Measurements from ENCODE around the gene FALEC. TPM values are rescaled to one million over a fixed set of nuclear protein-coding genes. Genes with fewer than 3 reads are reported as not detected.

FALEC gene
- total and polyA plus RNA-seq, 2 experiments from 2014 or later = 1.7 TPM; not detected in 1

- TF ChIP-seq REST (IDR thresholded peaks at IDR 0.05; ENCODE audit: unreplicated experiment) (no peak), CTCF (conservative IDR thresholded peaks at IDR 0.05; ENCODE audit: low read depth in 2 of 2) (no peak), STAT1 (IDR thresholded peaks at IDR 0.05; ENCODE audit: unreplicated experiment) (no peak), NANOG (IDR thresholded peaks at IDR 0.05; ENCODE audit: borderline replicate concordance) (no peak), CREB1 (CRISPR knock-in tag; IDR thresholded peaks at IDR 0.05; ENCODE audit: low read depth) (no peak)
Observed at GRCh38 chr1:150473659-150474058, 41.9 kb upstream of the FALEC start (continued).

GRCh38 chr1:150474869-150475268 lies 40.7 kb upstream of the FALEC start:
- peaks cover 12% of the 10 kb centered on the region; the same call in 1 of the 2 replicates for H3K36me3 ChIP-seq (ENCODE audit: insufficient read depth)
- Mint-ChIP-seq H3K27ac (no peak overlapping the region), H3K27me3 (ENCODE audit: insufficient read depth, low read depth, poor library complexity) (peaks cover 18% of the 10 kb centered on the region), H3K36me3 (ENCODE audit: low read depth) (peaks cover 34% of the 10 kb centered on the region), H3K4me3 (no peak overlapping the region), H3K4me1 (peaks cover 21% of the 10 kb centered on the region), H3K9me3 (no peaks in the 10 kb centered on the region)
- DNase-seq (ENCODE audit: low spot score) (no peak), ATAC-seq (no peak)
- no peaks in the 10 kb centered on the region for H3K79me2 ChIP-seq (replicated peaks; ENCODE audit: insufficient read depth)
- H3K4me2 ChIP-seq = no peak overlapping the region
- H3K27me3 ChIP-seq (ENCODE audit: insufficient read depth) = no peaks in the 10 kb centered on the region
- H3K9me2 ChIP-seq (ENCODE audit: insufficient read depth) = no peaks in the 10 kb centered on the region
- no peaks in the 10 kb centered on the region; the same call in 1 of the 2 replicates for H4K20me1 ChIP-seq (replicated peaks; ENCODE audit: insufficient read depth)
- H3K27ac ChIP-seq (ENCODE audit: low read depth) = no peak overlapping the region
- H3K4me1 ChIP-seq (ENCODE audit: insufficient read depth) = 0 out of 2 replicates have a peak, but pooled peaks cover 4% of the 10 kb centered on the region
- peaks cover 4% of the 10 kb centered on the region; the same call in 1 of the 2 replicates for H3F3A ChIP-seq (replicated peaks; ENCODE audit: low read depth)
- no peak overlapping the region for H3K4me3 ChIP-seq
- no peak overlapping the region for H2AFZ ChIP-seq
- TF ChIP-seq STAT1 (IDR thresholded peaks at IDR 0.05; ENCODE audit: unreplicated experiment) (no peak), ZNF462 (CRISPR knock-in tag; IDR thresholded peaks at IDR 0.05) (no peak), CREB1 (CRISPR knock-in tag; IDR thresholded peaks at IDR 0.05; ENCODE audit: low read depth) (no peak), CTCF (conservative IDR thresholded peaks at IDR 0.05; ENCODE audit: low read depth in 2 of 2) (no peak), NANOG (IDR thresholded peaks at IDR 0.05; ENCODE audit: borderline replicate concordance) (no peak), POLR2AphosphoS5 (IDR thresholded peaks at IDR 0.05; ENCODE audit: low read depth) (no peak), ZNF331 (CRISPR knock-in tag; IDR thresholded peaks at IDR 0.05; ENCODE audit: low read depth) (no peak), ZNF114 (CRISPR knock-in tag; IDR thresholded peaks at IDR 0.05) (no peak), JUNB (IDR thresholded peaks at IDR 0.05; ENCODE audit: unreplicated experiment) (no peak)

Data from GM23338 (cell line).